Adrenal gland (tissue), 5 donors: ENCODE measurements around the gene CEP295NL.

ENCODE experiments used
- POLR2A ChIP-seq, 2 donors: fragments of 450-650 bp; IDR thresholded peaks; one replicate each; pipeline ENCODE4 v1.6.1; 2017; ENCODE audit warnings: antibody characterized with exemption in 2 of 2, mild to moderate bottlenecking in 2 of 2, moderate library complexity in 1 of 2
- TF ChIP-seq, protein P1 (sequence below), 6 experiments: fragments of 450-650 bp in 4 of 6; fragments of 200-600 bp in 2 of 6; sonication (generic) in 1 of 6; IDR thresholded peaks; 1 replicate in 5 of 6; 2 replicates in 1 of 6; pipeline versions ENCODE4 v1.5.1 to v1.8.0; 2016 to 2021; ENCODE audit warnings: antibody characterized with exemption in 6 of 6, mild to moderate bottlenecking in 2 of 6, moderate library complexity in 1 of 6
- donor health status: DM: no; HTN: no; CAD: no.

DNA sequence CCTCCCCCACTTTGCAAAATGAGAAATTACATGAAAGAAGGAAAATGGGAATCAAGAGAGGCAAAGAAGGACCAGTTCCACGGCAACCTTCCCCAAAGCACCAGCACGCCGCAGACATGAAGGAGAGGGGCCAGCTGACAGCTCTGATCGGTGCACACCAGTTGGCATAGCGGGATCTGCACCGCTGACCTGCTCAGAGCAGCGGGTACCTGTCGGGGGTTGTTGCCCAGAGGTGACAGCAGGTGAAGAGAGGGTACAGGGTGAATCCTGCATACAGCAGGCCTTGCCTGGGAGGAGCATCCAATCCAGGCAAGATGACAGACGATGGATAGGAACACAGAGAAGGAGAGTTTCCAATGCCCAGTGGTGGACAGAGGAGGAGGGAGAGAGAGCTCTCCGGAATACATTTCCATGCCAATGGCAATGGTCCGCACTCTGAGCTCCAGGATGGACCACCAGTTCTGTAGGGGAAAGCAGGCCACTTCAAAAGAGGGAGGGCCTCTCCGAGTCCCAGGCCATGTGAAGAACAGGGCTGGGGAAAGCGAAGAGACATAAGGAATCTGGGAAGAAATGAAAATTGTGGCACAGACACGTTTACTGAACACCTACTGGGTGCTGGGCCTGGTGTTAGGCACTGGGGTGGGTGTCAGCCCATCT lies 24.0 kb downstream of the CEP295NL start:
- no peak for TF ChIP-seq POLR2A (IDR thresholded peaks at IDR 0.05)
- TF ChIP-seq, protein P1, sequence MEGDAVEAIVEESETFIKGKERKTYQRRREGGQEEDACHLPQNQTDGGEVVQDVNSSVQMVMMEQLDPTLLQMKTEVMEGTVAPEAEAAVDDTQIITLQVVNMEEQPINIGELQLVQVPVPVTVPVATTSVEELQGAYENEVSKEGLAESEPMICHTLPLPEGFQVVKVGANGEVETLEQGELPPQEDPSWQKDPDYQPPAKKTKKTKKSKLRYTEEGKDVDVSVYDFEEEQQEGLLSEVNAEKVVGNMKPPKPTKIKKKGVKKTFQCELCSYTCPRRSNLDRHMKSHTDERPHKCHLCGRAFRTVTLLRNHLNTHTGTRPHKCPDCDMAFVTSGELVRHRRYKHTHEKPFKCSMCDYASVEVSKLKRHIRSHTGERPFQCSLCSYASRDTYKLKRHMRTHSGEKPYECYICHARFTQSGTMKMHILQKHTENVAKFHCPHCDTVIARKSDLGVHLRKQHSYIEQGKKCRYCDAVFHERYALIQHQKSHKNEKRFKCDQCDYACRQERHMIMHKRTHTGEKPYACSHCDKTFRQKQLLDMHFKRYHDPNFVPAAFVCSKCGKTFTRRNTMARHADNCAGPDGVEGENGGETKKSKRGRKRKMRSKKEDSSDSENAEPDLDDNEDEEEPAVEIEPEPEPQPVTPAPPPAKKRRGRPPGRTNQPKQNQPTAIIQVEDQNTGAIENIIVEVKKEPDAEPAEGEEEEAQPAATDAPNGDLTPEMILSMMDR (IDR thresholded peaks at IDR 0.05) = no peak
